Measurements from ENCODE around the gene SALL4. TPM values are rescaled to one million over a fixed set of nuclear protein-coding genes. Genes with fewer than 3 reads are reported as not detected.
"Not testable (repeated sequence)": the region's sequence is repeated elsewhere in the genome, so short reads cannot be mapped to it uniquely, and the experiment has no call there.

Gene SALL4
- total RNA-seq, 6 experiments from 2014 or later: 0.24 to 0.63 (median 0.40) TPM

DNA sequence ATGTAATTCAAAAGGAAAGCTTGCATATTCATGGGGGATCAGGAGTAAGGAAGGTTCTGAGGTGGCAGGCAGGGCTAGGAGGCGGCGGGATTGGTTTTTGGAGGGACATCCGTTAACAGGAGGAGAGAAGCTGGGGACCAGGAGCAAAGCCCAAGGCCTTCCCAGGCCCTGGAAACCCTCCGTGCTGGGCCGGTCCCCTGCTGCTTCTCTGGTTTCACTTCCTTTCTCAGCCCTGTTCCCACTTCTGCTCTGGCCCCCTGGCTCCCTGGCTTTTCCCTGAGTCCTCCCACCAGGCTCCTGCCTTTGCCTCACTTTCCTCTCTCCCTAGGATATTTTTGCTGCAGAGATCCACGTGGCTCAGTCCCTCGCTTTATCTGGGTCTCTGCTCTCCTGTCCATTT is 26.4 kb upstream of the SALL4 start:
- Histone ChIP-seq H3K4me3 (no peak overlapping the region), H3K27ac (no peak overlapping the region), H3K4me1 (no peaks in the 10 kb centered on the region), H3K36me3 (no peaks in the 10 kb centered on the region), H3K9me3 (no peaks in the 10 kb centered on the region), H3K27me3 (no peaks in the 10 kb centered on the region)
- 62% methylated on average over 6 of the region's 7 CpGs for WGBS (ENCODE audit: insufficient coverage, low coverage, low lambda C conversion rate, missing lambda C conversion rate)
- no peak for DNase-seq
- TF ChIP-seq, protein P1, sequence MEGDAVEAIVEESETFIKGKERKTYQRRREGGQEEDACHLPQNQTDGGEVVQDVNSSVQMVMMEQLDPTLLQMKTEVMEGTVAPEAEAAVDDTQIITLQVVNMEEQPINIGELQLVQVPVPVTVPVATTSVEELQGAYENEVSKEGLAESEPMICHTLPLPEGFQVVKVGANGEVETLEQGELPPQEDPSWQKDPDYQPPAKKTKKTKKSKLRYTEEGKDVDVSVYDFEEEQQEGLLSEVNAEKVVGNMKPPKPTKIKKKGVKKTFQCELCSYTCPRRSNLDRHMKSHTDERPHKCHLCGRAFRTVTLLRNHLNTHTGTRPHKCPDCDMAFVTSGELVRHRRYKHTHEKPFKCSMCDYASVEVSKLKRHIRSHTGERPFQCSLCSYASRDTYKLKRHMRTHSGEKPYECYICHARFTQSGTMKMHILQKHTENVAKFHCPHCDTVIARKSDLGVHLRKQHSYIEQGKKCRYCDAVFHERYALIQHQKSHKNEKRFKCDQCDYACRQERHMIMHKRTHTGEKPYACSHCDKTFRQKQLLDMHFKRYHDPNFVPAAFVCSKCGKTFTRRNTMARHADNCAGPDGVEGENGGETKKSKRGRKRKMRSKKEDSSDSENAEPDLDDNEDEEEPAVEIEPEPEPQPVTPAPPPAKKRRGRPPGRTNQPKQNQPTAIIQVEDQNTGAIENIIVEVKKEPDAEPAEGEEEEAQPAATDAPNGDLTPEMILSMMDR (IDR thresholded peaks at IDR 0.05): no peak
- no peak for TF ChIP-seq POLR2A (IDR thresholded peaks at IDR 0.05)
- intact Hi-C loops (cut with DNase I): no loop called here
- peak in 1 of 4 donors; percentile 36 for ATAC-seq

DNA sequence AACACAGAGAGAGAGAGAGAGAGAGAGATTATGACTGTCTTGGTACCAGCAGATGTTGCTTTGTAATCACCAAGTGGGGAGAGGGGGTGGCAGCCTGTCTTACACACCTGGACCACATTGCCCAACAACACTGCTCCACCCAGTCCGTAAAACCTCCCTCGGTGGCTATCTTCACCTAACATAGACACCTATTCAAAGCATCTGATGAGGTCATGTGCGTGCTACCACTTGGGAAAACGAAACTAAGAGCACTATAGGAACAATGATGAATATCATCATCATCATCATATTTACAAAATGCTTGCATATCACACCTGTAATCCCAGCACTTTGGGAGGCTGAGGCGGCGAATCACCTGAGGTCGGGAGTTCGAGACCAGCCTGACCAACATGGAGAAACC is 24.1 kb upstream of the SALL4 start:
- ATAC-seq: no peak

DNA sequence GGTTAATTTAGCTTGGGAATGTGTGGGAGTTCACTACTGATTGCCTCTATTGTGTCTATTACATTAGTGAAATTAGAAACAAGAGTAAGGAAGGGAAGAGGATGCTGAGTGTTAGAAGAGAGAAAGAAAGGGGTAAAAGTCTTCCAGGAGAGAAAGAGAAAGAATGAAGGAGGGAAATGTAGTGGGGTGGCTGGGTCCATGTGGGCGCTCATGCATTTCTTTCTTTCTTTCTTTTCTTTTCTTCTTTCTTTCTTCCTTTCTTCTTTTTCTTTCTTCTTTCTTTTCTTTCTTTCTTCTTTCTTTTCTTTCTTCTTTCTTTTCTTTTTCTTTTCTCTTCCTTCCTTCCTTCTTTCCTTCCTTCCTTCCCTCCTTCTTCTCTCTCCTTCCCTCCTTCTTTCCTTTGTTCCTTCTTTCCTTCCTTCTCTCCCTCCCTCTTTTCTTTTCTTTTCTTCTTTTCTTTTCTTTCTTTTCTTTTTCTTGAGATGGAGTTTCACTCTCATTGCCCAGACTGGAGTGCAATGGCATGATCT is 16.2 kb upstream of the SALL4 start:
- intact Hi-C loops (cut with DNase I): no loop called here
- H3K36me3 ChIP-seq: no peaks in the 10 kb centered on the region
- WGBS (ENCODE audit: insufficient coverage, low coverage, low lambda C conversion rate, missing lambda C conversion rate): 87% methylated on average over 1 of the region's 1 CpG
- no peaks in the 10 kb centered on the region for H3K4me1 ChIP-seq
- no peak overlapping the region for H3K27ac ChIP-seq
- no peak for ATAC-seq
- H3K27me3 ChIP-seq: no peaks in the 10 kb centered on the region
- H3K4me3 ChIP-seq: no peak overlapping the region
- no peak for DNase-seq
- TF ChIP-seq, protein P1 (IDR thresholded peaks at IDR 0.05): no peak
- TF ChIP-seq POLR2A (IDR thresholded peaks at IDR 0.05): no peak
- H3K9me3 ChIP-seq: no peaks in the 10 kb centered on the region

More for the DNA sequence above, 24.1 kb upstream of the SALL4 start:
- TF ChIP-seq, protein P1 (IDR thresholded peaks at IDR 0.05): no peak
- TF ChIP-seq POLR2A (IDR thresholded peaks at IDR 0.05): no peak
- H3K4me1 ChIP-seq: no peaks in the 10 kb centered on the region
- H3K27ac ChIP-seq: no peak overlapping the region
- H3K27me3 ChIP-seq: no peaks in the 10 kb centered on the region
- DNase-seq: no peak
- no peaks in the 10 kb centered on the region for H3K36me3 ChIP-seq
- 80% methylated on average over 7 of the region's 8 CpGs for WGBS (ENCODE audit: insufficient coverage, low coverage, low lambda C conversion rate, missing lambda C conversion rate)
- no peaks in the 10 kb centered on the region for H3K9me3 ChIP-seq
- intact Hi-C loops (cut with DNase I): no loop called here
- H3K4me3 ChIP-seq: no peak overlapping the region

DNA sequence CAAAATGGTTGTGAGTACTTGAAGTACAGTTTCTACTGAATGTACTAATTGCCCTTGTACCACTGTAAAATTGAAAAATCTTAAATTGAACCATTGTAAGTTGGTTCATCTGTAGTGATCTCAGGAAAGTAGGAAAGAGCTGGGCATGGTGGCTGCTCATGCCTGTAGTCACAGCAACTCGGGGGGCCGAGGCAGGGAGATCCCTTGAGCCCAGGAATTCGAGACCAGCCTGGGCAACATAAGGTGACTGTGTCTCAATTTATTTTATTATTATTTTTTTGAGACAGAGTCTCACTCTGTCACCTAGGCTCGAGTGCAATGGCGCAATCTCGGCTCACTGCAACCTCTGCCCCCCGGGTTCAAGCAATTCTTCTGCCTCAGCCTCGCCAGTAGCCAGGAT is 14.5 kb upstream of the SALL4 start:
- H3K4me3 ChIP-seq; ATAC-seq; H3K36me3 ChIP-seq; H3K4me1 ChIP-seq; intact Hi-C loops (cut with DNase I); H3K27me3 ChIP-seq; DNase-seq; H3K27ac ChIP-seq; H3K9me3 ChIP-seq: not testable (repeated sequence)
- 81% methylated on average over 6 of the region's 8 CpGs for WGBS (ENCODE audit: insufficient coverage, low coverage, low lambda C conversion rate, missing lambda C conversion rate)

DNA sequence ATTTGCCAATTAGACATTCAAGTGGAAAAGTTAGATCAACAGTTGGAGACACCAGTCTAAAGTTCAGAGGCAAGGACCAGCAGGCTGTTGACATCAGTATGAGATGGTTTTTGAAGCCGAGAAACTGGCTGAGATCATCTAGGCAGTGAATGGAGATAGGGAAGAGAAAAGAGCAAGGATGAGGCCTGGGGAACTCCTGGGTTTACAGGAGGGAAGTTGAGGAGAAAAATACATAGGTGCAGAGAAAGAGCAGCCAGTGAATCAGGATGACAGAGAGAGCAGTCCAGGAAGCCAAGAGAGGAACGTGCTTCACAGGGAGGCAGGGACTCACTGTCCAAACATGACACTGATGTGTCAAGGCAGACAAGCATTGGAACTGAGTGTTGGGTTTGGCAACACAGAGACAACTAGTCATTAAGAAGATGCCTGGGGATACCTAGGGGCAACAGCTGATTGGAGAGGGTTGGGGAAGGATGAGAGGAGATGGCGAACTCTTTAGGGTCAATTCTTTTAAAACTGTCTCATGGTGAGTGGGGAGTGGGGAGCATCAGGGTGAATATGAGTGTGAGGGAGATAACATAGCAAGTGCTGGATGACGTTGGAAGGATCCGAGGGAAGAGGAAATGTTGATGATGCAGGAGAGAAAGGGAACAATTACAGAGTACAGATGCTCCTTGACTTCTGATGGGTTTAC is 13.2 kb upstream of the SALL4 start:
- intact Hi-C loops (cut with DNase I): no loop called here
- no peaks in the 10 kb centered on the region for H3K4me1 ChIP-seq
- TF ChIP-seq POLR2A (IDR thresholded peaks at IDR 0.05): no peak
- TF ChIP-seq, protein P1 (IDR thresholded peaks at IDR 0.05): no peak
- no peak overlapping the region for H3K27ac ChIP-seq
- H3K4me3 ChIP-seq: no peak overlapping the region
- H3K9me3 ChIP-seq: no peaks in the 10 kb centered on the region
- H3K36me3 ChIP-seq: no peaks in the 10 kb centered on the region
- ATAC-seq (peak; percentile 22 to 93 (median 40)), DNase-seq (no peak)
- 37% methylated on average over 4 of the region's 5 CpGs for WGBS (ENCODE audit: insufficient coverage, low coverage, low lambda C conversion rate, missing lambda C conversion rate)
- no peaks in the 10 kb centered on the region for H3K27me3 ChIP-seq

All from right lobe of liver (tissue), 6 donors.